GM19324 (cell line): ENCODE measurements around the gene COLEC12.

Experiments
- ATAC-seq: cut with Tn5 transposase; IDR thresholded peaks from one replicate; pipeline ENCODE4 v1.9.1; 2021; ENCODE audit warnings: mild to moderate bottlenecking, moderate library complexity; ENCODE audit not compliant: unreplicated experiment, low FRiP score

COLEC12 gene

GRCh38 chr18:506801-507200, 6.3 kb upstream of the COLEC12 start:
- no peak for ATAC-seq

GRCh38 chr18:506264-506663, 5.8 kb upstream of the COLEC12 start:
- ATAC-seq: no peak

- ATAC-seq: peak; percentile 94
Measured at GRCh38 chr18:505483-506122, 5.1 kb upstream of the COLEC12 start.

GRCh38 chr18:501406-501714, 859 bp upstream of the COLEC12 start:
- ATAC-seq: no peak

GRCh38 chr18:499776-500631, 497 bp downstream of the COLEC12 start:
- ATAC-seq: no peak

- ATAC-seq: no peak
Measured at GRCh38 chr18:498931-499775, 1.3 kb downstream of the COLEC12 start.

- ATAC-seq: no peak
Measured at GRCh38 chr18:497688-498087, 2.8 kb downstream of the COLEC12 start.

GRCh38 chr18:495452-495851, 5.0 kb downstream of the COLEC12 start:
- ATAC-seq: no peak

- no peak for ATAC-seq
Measured at GRCh38 chr18:495017-495416, 5.5 kb downstream of the COLEC12 start.

GRCh38 chr18:493986-494983, 6.2 kb downstream of the COLEC12 start:
- ATAC-seq: no peak

GRCh38 chr18:492451-492850, 8.1 kb downstream of the COLEC12 start:
- no peak for ATAC-seq

GRCh38 chr18:490624-491023, 9.9 kb downstream of the COLEC12 start:
- ATAC-seq: no peak

- no peak for ATAC-seq
Measured at GRCh38 chr18:490024-490366, 10.5 kb downstream of the COLEC12 start.

GRCh38 chr18:489244-490023, 11.1 kb downstream of the COLEC12 start:
- ATAC-seq: no peak

- ATAC-seq: no peak
Measured at GRCh38 chr18:486929-487740, 13.4 kb downstream of the COLEC12 start.

- peak; percentile 74 for ATAC-seq
Measured at GRCh38 chr18:484749-485464, 15.6 kb downstream of the COLEC12 start.

GRCh38 chr18:478681-479080, 21.8 kb downstream of the COLEC12 start:
- ATAC-seq: no peak

- ATAC-seq: no peak
Measured at GRCh38 chr18:477565-477964, 22.9 kb downstream of the COLEC12 start.
